Measurements from ENCODE around the gene DAB1. TPM values are rescaled to one million over a fixed set of nuclear protein-coding genes. Genes with fewer than 3 reads are reported as not detected.

Gene DAB1
- total RNA-seq, 2 experiments from 2014 or later = 0.52 to 0.61 TPM

GRCh38 chr1:57082711-57083439 is 341.0 kb downstream of the DAB1 start:
- Mint-ChIP-seq H3K9me3 (no peaks in the 10 kb centered on the region), H3K4me3 (no peak overlapping the region), H3K36me3 (ENCODE audit: low read depth) (no peaks in the 10 kb centered on the region), H3K27me3 (no peaks in the 10 kb centered on the region), H3K27ac (no peak overlapping the region), H3K4me1 (ENCODE audit: low read depth) (no peaks in the 10 kb centered on the region)
- H3K4me1 ChIP-seq (ENCODE audit: insufficient read depth, low read length) = no peaks in the 10 kb centered on the region
- no peaks in the 10 kb centered on the region for H3K36me3 ChIP-seq (ENCODE audit: insufficient read depth, low read length)
- intact Hi-C loops (cut with DNase I, micrococcal nuclease) = no loop called here
- TF ChIP-seq, protein P1, sequence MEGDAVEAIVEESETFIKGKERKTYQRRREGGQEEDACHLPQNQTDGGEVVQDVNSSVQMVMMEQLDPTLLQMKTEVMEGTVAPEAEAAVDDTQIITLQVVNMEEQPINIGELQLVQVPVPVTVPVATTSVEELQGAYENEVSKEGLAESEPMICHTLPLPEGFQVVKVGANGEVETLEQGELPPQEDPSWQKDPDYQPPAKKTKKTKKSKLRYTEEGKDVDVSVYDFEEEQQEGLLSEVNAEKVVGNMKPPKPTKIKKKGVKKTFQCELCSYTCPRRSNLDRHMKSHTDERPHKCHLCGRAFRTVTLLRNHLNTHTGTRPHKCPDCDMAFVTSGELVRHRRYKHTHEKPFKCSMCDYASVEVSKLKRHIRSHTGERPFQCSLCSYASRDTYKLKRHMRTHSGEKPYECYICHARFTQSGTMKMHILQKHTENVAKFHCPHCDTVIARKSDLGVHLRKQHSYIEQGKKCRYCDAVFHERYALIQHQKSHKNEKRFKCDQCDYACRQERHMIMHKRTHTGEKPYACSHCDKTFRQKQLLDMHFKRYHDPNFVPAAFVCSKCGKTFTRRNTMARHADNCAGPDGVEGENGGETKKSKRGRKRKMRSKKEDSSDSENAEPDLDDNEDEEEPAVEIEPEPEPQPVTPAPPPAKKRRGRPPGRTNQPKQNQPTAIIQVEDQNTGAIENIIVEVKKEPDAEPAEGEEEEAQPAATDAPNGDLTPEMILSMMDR (IDR thresholded peaks at IDR 0.05) = no peak
- H3K9me3 ChIP-seq (ENCODE audit: control insufficient read depth in 1 of 2, insufficient read depth in 1 of 2, low read length in 2 of 2) = no peaks in the 10 kb centered on the region
- ChIA-PET POLR2A (no interaction called here), CTCF (no interaction called here)
- no peaks in the 10 kb centered on the region for H3K27me3 ChIP-seq (ENCODE audit: control insufficient read depth in 1 of 2, insufficient read depth in 2 of 2, low read length in 2 of 2)
- ATAC-seq (ENCODE audit: poor library complexity) (no peak), DNase-seq (no peak)
- H3K27ac ChIP-seq (ENCODE audit: low read depth in 1 of 2, low read length in 2 of 2) = no peak overlapping the region
- no peak overlapping the region for H3K4me3 ChIP-seq (ENCODE audit: low read length)

- ChIA-PET POLR2A (no interaction called here), CTCF (no interaction called here)
- ATAC-seq (ENCODE audit: poor library complexity) (no peak), DNase-seq (no peak)
- H3K9me3 ChIP-seq (ENCODE audit: control insufficient read depth in 1 of 2, insufficient read depth in 1 of 2, low read length in 2 of 2) = no peaks in the 10 kb centered on the region
- H3K27ac ChIP-seq (ENCODE audit: low read depth in 1 of 2, low read length in 2 of 2) = no peak overlapping the region
- H3K27me3 ChIP-seq (ENCODE audit: control insufficient read depth in 1 of 2, insufficient read depth in 2 of 2, low read length in 2 of 2) = no peaks in the 10 kb centered on the region
- TF ChIP-seq, protein P1 (IDR thresholded peaks at IDR 0.05) = no peak
- no peaks in the 10 kb centered on the region for H3K4me1 Mint-ChIP-seq (ENCODE audit: low read depth)
- no peaks in the 10 kb centered on the region for H3K27me3 Mint-ChIP-seq
- H3K9me3 Mint-ChIP-seq = no peaks in the 10 kb centered on the region
- no peak overlapping the region for H3K4me3 ChIP-seq (ENCODE audit: low read length)
- no peaks in the 10 kb centered on the region for H3K36me3 ChIP-seq (ENCODE audit: insufficient read depth, low read length)
- no peak overlapping the region for H3K27ac Mint-ChIP-seq
- no peak overlapping the region for H3K4me3 Mint-ChIP-seq
- H3K36me3 Mint-ChIP-seq (ENCODE audit: low read depth) = no peaks in the 10 kb centered on the region
- intact Hi-C loops (cut with DNase I, micrococcal nuclease) = no loop called here
- no peaks in the 10 kb centered on the region for H3K4me1 ChIP-seq (ENCODE audit: insufficient read depth, low read length)
Observed at GRCh38 chr1:57079454-57080157, 344.3 kb downstream of the DAB1 start.

GRCh38 chr1:57072401-57073110 is 351.3 kb downstream of the DAB1 start:
- Histone ChIP-seq H3K36me3 (ENCODE audit: insufficient read depth, low read length) (no peaks in the 10 kb centered on the region), H3K4me3 (ENCODE audit: low read length) (no peak overlapping the region), H3K27ac (ENCODE audit: low read depth in 1 of 2, low read length in 2 of 2) (no peak overlapping the region), H3K4me1 (ENCODE audit: insufficient read depth, low read length) (no peaks in the 10 kb centered on the region), H3K27me3 (ENCODE audit: control insufficient read depth in 1 of 2, insufficient read depth in 2 of 2, low read length in 2 of 2) (no peaks in the 10 kb centered on the region), H3K9me3 (ENCODE audit: control insufficient read depth in 1 of 2, insufficient read depth in 1 of 2, low read length in 2 of 2) (no peaks in the 10 kb centered on the region)
- TF ChIP-seq, protein P1 (IDR thresholded peaks at IDR 0.05) = no peak
- Mint-ChIP-seq H3K36me3 (ENCODE audit: low read depth) (no peaks in the 10 kb centered on the region), H3K4me3 (no peak overlapping the region), H3K4me1 (ENCODE audit: low read depth) (no peaks in the 10 kb centered on the region), H3K27me3 (no peaks in the 10 kb centered on the region), H3K27ac (no peak overlapping the region), H3K9me3 (no peaks in the 10 kb centered on the region)
- DNase-seq (no peak), ATAC-seq (ENCODE audit: poor library complexity) (no peak)
- POLR2A ChIA-PET = no interaction called here
- CTCF ChIA-PET = no interaction called here
- intact Hi-C loops (cut with DNase I, micrococcal nuclease) = no loop called here

Data from CD4-positive, alpha-beta T cell (primary cell).